GOT3 (cell line): ENCODE measurements around the gene PRKCA.

ENCODE experiments used
- DNase-seq: peaks from one replicate; lab custom pipeline; 2025; ENCODE audit warnings: mixed read lengths; lab: John Stamatoyannopoulos, UW

PRKCA gene

DNA sequence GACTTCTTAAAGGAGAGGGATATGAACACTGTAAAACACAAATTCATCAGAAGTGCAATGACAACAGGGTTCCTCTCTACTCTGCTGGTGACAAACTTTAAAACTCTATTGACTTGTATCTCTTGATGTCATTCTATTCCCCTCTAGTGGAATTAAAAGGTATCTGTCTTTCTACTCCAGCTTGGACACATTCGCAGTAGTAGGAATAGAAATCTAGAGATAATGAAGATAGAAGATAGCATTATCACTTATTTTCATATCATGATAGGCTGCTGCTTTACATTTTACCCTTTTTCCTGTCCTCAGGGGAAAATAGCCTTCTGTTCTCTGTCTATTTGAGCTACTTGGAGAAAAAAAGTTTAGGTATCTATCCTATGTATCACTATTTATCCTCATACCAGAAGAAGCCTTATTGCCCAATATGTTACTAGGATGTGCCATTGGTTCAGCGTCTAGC, 322.9 kb downstream of the PRKCA start:
- DNase-seq, result no peak

GRCh38 chr17:66627985-66628384, 325.6 kb downstream of the PRKCA start:
- no peak for DNase-seq

DNA sequence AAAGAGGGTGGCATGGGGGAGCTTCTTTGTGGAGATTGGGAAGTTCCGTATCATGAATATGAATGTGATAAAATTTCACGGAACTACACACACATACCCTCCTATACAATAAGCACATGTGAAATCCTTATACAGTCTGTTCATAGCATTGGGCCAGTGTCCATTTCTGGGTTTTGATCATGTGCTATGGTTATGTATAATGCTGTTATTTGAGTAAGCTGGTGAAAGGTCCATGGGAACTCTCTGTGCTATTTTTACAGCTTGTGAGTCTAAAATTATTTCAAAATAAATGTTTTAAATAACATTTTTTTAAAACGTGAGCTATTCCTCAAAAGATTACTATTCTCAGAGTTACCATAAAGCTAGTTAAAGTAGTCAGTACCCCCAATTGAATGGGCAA, 327.3 kb downstream of the PRKCA start:
- no peak for DNase-seq

DNA sequence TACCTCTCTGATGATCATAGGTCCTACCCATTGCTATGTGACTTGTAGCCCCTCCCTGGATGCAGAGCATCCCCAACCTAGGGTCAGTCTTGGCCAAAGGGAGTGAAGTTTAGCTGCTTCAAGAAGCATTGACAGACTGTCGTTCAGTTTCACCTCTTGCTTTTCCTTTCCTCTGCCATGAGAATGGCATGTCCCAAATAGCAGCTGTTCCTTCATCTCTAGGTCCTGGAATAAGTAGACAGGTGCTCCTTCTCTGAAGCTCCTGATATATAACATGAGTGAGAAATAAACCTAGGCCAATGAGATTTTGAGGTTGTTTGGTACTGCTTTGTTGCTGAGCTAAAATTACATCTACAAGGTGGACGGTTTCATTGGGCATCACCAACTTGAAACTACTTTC, 328.0 kb downstream of the PRKCA start:
- DNase-seq, result no peak

DNA sequence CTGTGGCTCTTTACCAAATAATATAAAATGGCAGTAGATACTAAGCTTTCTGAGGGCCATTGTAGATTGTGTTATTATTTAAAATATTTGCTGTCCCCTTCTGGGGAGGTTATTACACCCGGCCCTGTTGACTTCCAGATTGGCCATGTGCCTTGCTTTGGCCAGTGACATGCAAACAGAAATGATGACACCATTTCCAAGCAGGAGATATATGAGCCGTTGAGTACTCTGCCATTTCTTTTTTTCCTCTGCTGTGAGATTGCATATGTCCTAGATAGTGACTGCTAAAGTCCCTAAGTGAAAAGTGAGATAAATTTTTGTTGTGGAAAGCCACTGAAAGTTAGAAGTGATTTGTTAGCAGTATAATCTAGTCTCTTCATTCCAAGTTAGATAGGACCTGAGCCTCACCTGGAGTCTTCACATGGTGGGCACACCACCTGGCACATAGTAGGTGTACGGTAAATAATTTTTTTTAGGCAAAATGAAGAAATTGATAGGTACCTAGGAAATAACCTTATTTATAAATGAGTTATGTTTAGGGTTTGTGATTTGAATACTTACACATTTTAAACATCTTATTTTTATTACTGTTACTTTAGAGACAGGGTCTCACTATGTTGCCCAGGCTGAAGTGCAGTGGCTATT, 328.5 kb downstream of the PRKCA start:
- no peak for DNase-seq

- DNase-seq, result no peak
Measured at GRCh38 chr17:66632731-66633130, 330.3 kb downstream of the PRKCA start.

GRCh38 chr17:66633317-66633965, 331.0 kb downstream of the PRKCA start:
- DNase-seq, result no peak

- DNase-seq, result no peak
Measured at GRCh38 chr17:66634193-66634592, 331.8 kb downstream of the PRKCA start.

GRCh38 chr17:66635386-66636045, 333.1 kb downstream of the PRKCA start:
- no peak for DNase-seq

DNA sequence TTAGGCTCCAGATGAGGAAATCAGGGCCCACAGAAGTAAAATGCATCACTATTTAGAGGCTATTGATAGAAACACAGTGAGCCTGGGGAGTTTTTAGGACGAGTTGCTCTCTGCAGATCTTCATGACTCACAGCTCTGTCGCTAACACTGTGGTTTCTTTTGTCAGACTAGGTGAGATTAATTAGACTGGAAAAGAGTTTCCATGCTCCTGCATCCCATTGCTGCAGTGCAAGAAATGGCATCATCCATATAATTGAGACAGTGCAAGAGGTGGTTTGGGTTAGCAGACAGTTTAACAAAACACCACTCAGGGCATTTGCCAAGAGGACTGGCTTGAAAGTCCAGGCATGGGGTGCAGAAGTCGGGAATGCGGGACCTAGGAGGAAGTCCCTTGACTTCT, 333.7 kb downstream of the PRKCA start:
- no peak for DNase-seq

- no peak for DNase-seq
Measured at GRCh38 chr17:66637491-66637890, 335.1 kb downstream of the PRKCA start.

DNA sequence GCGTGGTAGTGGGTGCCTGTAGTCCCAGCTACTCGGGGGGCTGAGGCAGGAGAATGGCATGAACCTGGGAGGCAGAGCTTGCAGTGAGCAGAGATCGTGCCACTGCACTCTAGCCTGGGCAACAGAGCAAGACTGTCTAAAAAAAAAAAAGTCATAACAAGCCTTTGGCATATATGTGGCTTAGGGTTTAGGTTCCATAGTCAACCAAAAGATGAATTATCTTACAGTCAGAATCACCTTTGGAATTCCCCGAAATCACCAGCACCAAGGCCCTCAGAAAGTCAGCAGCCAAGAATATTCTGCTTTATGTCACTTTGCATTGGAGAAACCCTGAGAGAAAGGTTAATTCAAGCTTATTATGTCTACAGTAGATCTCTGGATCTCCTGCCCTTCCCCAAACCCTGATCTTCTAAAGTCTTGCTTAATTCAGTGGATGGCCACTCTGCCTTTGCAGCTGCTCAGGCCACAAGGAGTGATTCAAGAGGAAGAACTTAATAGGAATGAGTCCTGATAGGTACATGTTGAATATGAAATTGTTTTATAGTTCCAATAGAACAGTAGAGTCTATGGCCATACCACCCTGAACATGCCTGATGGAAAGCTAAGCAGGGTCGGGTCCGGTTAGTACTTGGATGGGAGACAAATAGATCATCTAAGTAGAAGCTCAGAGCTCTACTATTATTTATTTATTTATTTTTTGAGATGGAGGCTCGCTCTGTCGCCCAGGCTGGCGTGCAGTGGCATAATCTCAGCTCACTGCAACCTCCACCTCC, 336.5 kb downstream of the PRKCA start:
- DNase-seq, result no peak

DNA sequence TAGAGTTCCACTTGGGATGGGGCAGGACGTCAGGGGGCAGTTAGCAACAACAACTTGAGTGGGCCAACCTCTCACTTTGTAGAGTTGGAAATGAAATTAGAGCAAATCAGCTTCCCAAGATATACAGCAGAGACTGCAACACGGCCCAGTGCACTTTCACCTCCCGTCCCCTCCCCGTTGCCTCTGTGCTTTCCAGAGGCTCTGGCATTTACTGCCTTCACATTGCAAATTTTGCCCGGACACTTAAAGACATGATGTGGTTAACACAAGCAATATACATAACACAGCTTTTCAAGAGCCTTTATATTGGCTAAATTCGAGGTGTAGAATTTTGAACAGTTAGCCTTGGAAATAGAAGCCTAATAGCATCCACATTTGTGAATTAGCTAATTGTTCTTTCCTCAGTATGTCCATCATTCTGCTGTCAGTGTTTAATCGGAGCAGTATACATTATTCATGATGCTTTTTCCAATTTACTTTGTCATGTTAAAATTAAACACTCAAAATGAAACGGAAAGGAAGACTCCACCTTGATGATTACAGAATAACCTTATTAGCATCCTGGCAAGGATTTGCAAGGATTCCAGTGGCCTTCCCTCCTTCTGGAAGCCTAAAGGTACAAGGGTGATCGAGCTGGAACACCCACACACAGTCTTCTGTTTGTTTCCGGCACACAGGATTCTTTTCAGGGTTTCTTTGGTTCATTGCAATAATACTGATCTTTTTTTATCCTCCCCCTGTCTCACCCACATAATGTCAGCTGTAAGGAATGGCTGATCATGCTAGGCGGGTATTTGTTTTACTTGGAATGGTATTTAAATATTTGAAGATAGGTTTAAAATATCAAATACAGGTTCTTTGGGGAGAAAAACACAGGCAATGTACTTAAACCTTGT, 341.6 kb downstream of the PRKCA start:
- DNase-seq, result no peak

DNA sequence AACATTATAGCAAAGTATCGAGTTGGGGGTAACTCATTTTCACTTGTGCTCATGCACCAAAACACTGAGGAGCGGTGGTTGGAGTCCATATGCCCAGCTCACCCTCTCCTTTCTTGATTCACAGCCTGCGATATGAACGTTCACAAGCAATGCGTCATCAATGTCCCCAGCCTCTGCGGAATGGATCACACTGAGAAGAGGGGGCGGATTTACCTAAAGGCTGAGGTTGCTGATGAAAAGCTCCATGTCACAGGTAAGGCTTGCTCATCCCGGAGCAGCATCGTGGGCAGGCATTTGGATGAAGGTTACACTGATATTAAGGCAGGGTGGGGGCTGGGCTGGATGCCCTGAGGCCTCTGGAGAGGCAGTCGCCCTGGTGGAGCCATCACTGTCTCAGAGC, 342.8 kb downstream of the PRKCA start:
- no peak for DNase-seq

- no peak for DNase-seq
Measured at GRCh38 chr17:66647391-66647983, 345.1 kb downstream of the PRKCA start.

GRCh38 chr17:66649818-66650543, 347.6 kb downstream of the PRKCA start:
- no peak for DNase-seq

DNA sequence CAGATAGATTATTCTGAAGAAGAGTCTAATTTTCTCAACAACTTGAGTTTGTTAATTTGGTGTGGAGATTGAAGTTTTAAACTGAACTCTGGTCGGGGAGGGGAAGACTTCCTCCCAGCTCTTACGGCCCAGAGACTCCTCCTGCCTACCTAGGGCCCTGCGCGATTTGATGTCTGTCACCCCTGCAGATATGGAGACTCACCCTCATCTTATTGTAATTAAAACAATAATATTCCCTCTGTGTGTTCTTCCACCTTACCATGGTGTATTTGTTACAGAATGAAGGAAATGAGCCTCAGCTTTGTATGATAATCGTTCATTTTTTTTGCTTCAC, 348.1 kb downstream of the PRKCA start:
- no peak for DNase-seq

GRCh38 chr17:66652840-66653507, 350.6 kb downstream of the PRKCA start:
- no peak for DNase-seq

- DNase-seq, result no peak
Measured at GRCh38 chr17:66654106-66654740, 351.8 kb downstream of the PRKCA start.

DNA sequence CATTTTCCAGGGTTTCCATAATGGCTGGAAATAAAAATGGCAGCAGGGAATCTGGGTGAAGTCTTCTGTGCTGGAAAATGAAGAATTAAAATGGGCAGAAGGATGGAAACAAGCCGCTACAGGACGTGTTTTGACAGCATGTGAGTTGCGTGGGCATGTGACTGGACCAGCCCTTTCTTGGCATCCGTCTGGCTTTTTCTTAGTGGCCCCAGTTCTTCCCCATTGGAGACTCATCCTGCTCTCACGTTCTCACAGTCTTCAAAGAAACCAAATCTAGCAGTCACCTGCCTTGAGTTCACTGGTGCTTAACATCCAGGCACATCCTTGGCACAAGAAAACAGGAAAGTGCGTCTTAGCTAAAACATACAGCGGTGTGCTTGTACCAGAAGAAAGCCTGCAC, 352.4 kb downstream of the PRKCA start:
- no peak for DNase-seq
